ENCODE data around the gene GINS1. TPM values are rescaled to one million over a fixed set of nuclear protein-coding genes. Genes with fewer than 3 reads are reported as not detected.
"Not testable (repeated sequence)": the region's sequence is repeated elsewhere in the genome, so short reads cannot be mapped to it uniquely, and the experiment has no call there.

GINS1 gene
- total RNA-seq, 1 donor from 2014 or later = 3.4 TPM

- DNase-seq (ENCODE audit: low read depth in 2 of 2) = peak; percentile 19 to 26
These were observed 17.5 kb upstream of the GINS1 start for GRCh38 chr20:25389858-25390537.

- DNase-seq (ENCODE audit: low read depth in 2 of 2) = peak; percentile 96 to 97
These were observed 16.6 kb upstream of the GINS1 start, which contains the start of gene ABHD12 for GRCh38 chr20:25390538-25391528. Gene ABHD12, minus strand, starts transcription at chr20:25390835. Its CDS starts 132 bp downstream, at chr20:25390703.

DNA sequence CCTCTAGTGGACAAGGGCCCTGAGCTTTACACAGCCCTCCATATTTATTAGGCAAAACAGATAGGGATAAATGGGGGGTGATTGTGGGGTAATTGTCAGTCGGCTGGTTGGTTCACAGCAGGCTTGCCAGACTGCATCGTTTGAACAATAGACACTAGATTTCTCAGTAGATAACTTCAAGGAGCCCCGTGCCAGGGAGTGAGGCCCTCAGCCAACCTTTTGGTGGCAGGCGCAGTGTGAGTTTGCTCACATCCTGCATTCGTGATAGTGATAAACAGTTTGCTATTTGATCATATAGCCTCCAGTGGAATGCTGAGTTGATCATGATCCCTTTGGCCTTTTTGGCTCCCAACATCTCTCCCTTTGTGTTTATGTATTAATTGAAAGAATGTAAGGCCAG is 13.2 kb upstream of the GINS1 start:
- peak in 1 of 2 donors; percentile 33 for DNase-seq (ENCODE audit: low read depth in 2 of 2)

GRCh38 chr20:25394996-25395395 is 12.5 kb upstream of the GINS1 start:
- DNase-seq (ENCODE audit: low read depth in 2 of 2) = no peak

- no peak for DNase-seq (ENCODE audit: low read depth in 2 of 2)
These were observed 10.4 kb upstream of the GINS1 start for GRCh38 chr20:25397096-25397495.

GRCh38 chr20:25397821-25398220 is 9.7 kb upstream of the GINS1 start:
- no peak for DNase-seq (ENCODE audit: low read depth in 2 of 2)

DNA sequence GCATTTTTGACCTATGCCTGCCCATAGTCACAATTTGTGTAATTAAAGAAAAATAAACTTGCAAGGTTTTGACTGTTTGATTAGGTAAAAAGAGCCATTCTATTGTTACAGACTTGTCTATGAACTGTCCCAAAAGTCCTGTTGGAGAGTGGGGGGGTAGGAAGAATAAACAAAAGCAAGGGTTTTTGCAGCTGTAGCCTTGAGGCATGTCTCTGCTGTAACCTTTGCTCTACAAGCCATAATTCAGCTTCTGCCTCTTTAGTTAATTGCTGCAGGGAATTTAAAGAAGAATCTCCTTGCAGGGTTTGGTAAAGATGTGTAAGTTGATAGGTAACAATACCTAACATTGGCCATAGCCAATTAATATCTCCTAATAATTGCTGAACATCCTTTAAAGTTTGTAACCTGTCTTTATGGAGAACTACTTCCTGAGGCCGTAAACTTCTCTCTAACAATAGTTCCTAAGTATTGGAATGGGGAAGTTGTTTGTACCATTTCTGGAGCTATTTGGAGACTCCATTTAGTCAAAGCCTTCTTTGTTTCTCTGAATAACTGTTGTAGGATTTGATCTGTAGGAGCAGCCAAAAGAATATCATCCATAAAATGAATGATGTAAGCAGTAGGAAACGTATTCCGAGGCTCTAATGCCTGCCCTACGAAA is 9.0 kb upstream of the GINS1 start:
- DNase-seq (ENCODE audit: low read depth in 2 of 2) = no peak

GRCh38 chr20:25399037-25399430 is 8.4 kb upstream of the GINS1 start:
- peak; percentile 81 to 82 for DNase-seq (ENCODE audit: low read depth in 2 of 2)

- not testable (repeated sequence) for DNase-seq (ENCODE audit: low read depth in 2 of 2)
These were observed 7.2 kb upstream of the GINS1 start for GRCh38 chr20:25400291-25400732.

DNA sequence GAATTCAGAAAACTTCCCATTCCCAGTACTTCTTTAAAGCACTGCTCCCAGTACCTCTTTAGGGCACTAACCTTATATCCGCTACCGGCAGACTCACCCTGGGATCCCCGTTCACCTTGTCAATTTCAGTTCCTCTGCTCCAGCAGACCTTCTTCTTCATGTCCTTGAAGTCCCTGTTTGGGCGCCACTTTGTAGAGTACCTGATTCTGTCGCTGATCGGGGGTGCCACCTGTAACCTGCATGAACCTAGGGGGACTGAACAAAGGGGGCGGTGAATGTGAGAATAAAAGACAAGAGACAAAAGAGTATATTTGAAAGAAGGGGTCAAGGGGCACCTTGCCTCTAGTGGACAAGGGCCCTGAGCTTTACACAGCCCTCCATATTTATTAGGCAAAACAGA is 4.9 kb upstream of the GINS1 start:
- peak in 1 of 2 donors; percentile 20 for DNase-seq (ENCODE audit: low read depth in 2 of 2)

DNA sequence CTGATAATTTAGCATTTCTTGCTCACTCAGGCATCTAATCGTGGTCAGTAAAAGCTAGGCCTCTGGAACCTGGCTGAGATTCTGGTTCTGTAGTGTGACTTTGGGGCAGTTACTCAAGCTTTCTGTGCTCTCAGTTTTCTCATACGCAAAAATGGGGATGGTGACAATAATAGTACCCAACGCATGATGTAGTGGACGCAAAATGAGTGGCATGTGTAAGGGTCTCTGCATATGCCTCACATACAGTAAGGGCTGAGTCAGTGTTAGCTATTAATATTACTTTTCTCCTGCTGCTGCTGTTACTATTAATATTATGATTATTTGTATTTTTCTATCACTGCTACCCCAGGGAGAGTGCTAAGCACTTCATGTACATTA is 686 bp downstream of the GINS1 start:
- DNase-seq (ENCODE audit: low read depth in 2 of 2) = no peak

GRCh38 chr20:25408890-25409289 is 1.4 kb downstream of the GINS1 start:
- DNase-seq (ENCODE audit: low read depth in 2 of 2) = no peak

DNA sequence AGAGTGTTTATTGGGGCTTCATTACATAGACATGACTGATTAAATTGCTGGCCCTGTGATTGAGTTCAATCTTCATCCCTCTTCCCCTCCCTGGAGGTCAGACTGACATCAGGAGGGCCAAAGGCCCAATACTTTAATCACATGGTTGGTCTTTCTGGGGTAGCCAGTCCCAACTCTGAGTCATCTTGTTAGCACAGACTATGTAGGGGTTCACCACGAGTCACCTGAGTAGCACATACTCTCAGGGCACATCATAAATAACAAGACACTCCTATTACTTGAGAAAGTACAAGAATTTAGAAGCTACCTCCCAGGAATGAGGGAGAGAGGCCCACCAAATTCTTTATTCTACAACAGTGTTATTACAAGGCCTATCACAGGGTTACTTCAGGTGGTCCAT is 11.3 kb downstream of the GINS1 start:
- no peak for DNase-seq (ENCODE audit: low read depth in 2 of 2)

DNA sequence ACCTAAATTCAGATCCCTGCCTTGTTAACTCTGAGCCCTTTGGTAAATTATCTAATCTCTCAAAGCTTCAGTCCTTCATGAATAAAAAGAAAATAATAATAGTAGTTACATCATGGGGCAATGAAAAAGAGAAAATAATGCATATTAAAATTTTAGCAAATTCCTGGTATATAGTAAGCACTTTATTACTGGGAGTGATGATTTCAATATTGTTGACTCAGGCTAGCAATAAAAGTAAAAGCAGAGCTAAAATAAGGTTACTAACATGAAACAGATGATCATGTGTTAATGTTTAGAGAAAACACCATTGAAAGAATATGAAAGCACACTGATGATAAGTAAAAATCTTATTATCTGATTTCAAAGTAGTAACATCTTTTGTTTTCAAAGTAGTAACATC is 13.6 kb downstream of the GINS1 start:
- no peak for DNase-seq (ENCODE audit: low read depth in 2 of 2)

- no peak for DNase-seq (ENCODE audit: low read depth in 2 of 2)
These were observed 14.6 kb downstream of the GINS1 start for GRCh38 chr20:25422032-25422431.

DNA sequence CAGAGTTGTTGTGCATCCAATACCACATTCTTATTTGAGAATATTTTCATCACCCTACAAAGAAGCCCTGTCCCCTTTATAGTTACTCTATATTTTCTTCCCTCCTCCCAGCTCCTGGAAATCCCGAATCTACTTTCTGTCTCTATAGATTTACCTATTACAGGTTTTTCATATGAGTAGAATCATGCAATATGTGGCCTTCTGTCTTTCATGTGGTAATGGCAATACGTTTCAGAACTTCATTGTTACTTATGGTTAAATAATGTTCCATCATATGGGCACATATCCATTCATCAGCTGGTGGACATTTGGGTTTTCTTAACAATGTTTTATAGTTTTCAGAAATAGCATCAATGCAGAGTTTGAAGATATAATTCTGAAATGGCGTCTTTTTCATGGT is 17.1 kb downstream of the GINS1 start:
- no peak for DNase-seq (ENCODE audit: low read depth in 2 of 2)

- DNase-seq (ENCODE audit: low read depth in 2 of 2) = no peak
These were observed 29.7 kb downstream of the GINS1 start for GRCh38 chr20:25437153-25437581.

- no peak for DNase-seq (ENCODE audit: low read depth in 2 of 2)
These were observed 31.9 kb downstream of the GINS1 start for GRCh38 chr20:25439328-25439727.

DNA sequence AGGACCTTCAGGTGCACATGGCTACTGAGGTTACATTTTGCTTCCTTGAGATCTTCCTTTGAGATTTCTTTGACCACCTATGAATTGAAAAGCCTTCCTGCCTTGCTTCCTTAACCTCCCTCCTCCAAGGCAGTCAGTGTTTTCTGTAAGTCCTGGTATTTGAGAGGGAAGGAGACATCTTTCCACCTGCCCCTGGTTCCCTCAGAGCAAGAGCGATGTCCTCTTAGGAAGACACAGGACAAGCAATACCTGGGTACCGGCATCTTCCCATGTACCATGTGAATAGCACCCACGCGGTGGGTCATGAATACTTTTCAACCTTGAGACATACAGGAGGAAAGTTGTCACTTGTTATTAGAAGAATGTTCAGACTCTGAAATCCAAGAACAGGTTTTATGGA is 37.1 kb downstream of the GINS1 start:
- DNase-seq (ENCODE audit: low read depth in 2 of 2) = no peak

- DNase-seq (ENCODE audit: low read depth in 2 of 2) = no peak
These were observed 40.2 kb downstream of the GINS1 start for GRCh38 chr20:25447671-25448070.

DNA sequence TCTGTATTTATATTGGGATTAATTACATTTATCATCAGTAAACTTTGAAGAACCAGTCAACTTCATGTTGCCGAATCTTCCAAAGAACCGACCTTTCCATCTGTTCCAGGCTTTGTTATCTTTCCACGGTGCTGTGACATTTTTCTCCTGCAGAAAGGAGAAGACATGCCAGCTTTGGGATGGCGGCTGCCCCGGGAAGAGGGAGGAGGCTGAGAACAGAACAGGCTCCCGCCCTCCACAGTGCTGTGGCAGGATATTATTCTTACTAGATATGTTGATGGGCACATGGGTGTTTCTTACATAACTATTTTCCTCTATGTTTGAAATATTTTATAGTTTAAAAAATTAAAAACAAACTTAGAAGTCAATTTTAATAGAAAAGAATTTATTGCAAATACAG is 44.9 kb downstream of the GINS1 start:
- DNase-seq (ENCODE audit: low read depth in 2 of 2) = no peak
